SK-N-SH (cell line): ENCODE results near the gene CCDC178.

ENCODE experiments used
- CHD2 ChIP-seq: fragments of 150-350 bp; IDR thresholded peaks from 2 replicates; pipeline ENCODE4 v1.6.1; 2018; ENCODE audit warnings: low read length; ENCODE audit not compliant: partially characterized antibody
- CTCF ChIP-seq: fragments of 200-600 bp; sonication (generic); IDR thresholded peaks from 2 replicates; pipeline ENCODE4 v1.6.1; 2017; ENCODE audit warnings: antibody characterized with exemption, mild to moderate bottlenecking, moderate library complexity
- EP300 ChIP-seq, 2 experiments: IDR thresholded peaks; 2 replicates each; pipeline versions ENCODE4 v1.4.0 to v1.6.1; 2012; ENCODE audit warnings: borderline replicate concordance in 1 of 2, low read depth in 1 of 2, low read length in 1 of 2
- FOXM1 ChIP-seq: IDR thresholded peaks from 2 replicates; pipeline ENCODE4 v1.4.0; 2012; ENCODE audit warnings: low read depth, mild to moderate bottlenecking
- JUND ChIP-seq: IDR thresholded peaks from 2 replicates; pipeline ENCODE4 v1.4.0; 2012
- POLR2AphosphoS5 ChIP-seq: IDR thresholded peaks from 2 replicates; pipeline ENCODE4 v1.6.1; 2012; ENCODE audit warnings: low read depth, low read length
- TEAD4 ChIP-seq: IDR thresholded peaks from 2 replicates; pipeline ENCODE4 v1.4.0; 2012; ENCODE audit warnings: mild to moderate bottlenecking, borderline replicate concordance; ENCODE audit not compliant: insufficient read depth
- TF ChIP-seq, protein P1 (sequence below): IDR thresholded peaks from 2 replicates; pipeline ENCODE4 v1.4.0; 2012; ENCODE audit warnings: low read depth

- TF ChIP-seq CTCF = peak; percentile 57
- no peak for TF ChIP-seq EP300 (IDR thresholded peaks at IDR 0.05; ENCODE audit: borderline replicate concordance in 1 of 2, low read depth in 1 of 2, low read length in 1 of 2)
- TF ChIP-seq JUND = no peak
- TF ChIP-seq TEAD4 = no peak
- TF ChIP-seq, protein P1, sequence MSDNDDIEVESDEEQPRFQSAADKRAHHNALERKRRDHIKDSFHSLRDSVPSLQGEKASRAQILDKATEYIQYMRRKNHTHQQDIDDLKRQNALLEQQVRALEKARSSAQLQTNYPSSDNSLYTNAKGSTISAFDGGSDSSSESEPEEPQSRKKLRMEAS = no peak
- TF ChIP-seq CHD2 = no peak
- TF ChIP-seq FOXM1 = no peak
- no peak for TF ChIP-seq POLR2AphosphoS5
Observed at GRCh38 chr18:33440060-33441043, at the start of gene CCDC178.
